Neural progenitor cell (in vitro differentiated cells): ENCODE results near the gene ABCB10. TPM values are rescaled to one million over a fixed set of nuclear protein-coding genes. Genes with fewer than 3 reads are reported as not detected.

ENCODE experiments used
- DNase-seq: peaks from one replicate; pipeline ENCODE4 v3.0.0-alpha.2; 2016; ENCODE audit warnings: low spot score
- H2AFZ ChIP-seq: fragments of 200-600 bp; sonication (generic); replicated peaks from 2 replicates; pipeline ENCODE4 v1.6.1; 2016; ENCODE audit warnings: antibody characterized with exemption
- H3F3A ChIP-seq: fragments of 200-600 bp; sonication (generic); 2 replicates; pipeline ENCODE4 v1.6.1; 2016; ENCODE audit warnings: antibody characterized with exemption, low read depth
- H3K27ac ChIP-seq: fragments of 200-600 bp; sonication (generic); 2 replicates; pipeline ENCODE4 v1.5.1; 2016; ENCODE audit warnings: mild to moderate bottlenecking
- H3K27me3 ChIP-seq: fragments of 200-600 bp; sonication (generic); 2 replicates; pipeline ENCODE4 v1.6.1; 2016; ENCODE audit warnings: mild to moderate bottlenecking, moderate library complexity
- H3K36me3 ChIP-seq: fragments of 200-600 bp; sonication (generic); 2 replicates; pipeline ENCODE4 v1.5.1; 2016
- H3K4me1 ChIP-seq: fragments of 200-600 bp; sonication (generic); 2 replicates; pipeline ENCODE4 v1.6.1; 2016; ENCODE audit warnings: mixed run types
- H3K4me2 ChIP-seq: fragments of 200-600 bp; sonication (generic); 2 replicates; pipeline ENCODE4 v1.6.1; 2016
- H3K4me3 ChIP-seq: fragments of 200-600 bp; sonication (generic); 2 replicates; pipeline ENCODE4 v1.5.1; 2016
- H3K79me2 ChIP-seq: fragments of 200-600 bp; sonication (generic); 2 replicates; pipeline ENCODE4 v1.6.1; 2016; ENCODE audit warnings: low read depth
- H3K9ac ChIP-seq: fragments of 200-600 bp; sonication (generic); 2 replicates; pipeline ENCODE4 v1.6.1; 2016
- H3K9me3 ChIP-seq: fragments of 200-600 bp; sonication (generic); 2 replicates; pipeline ENCODE4 v1.5.1; 2016; ENCODE audit warnings: low read depth
- H4K20me1 ChIP-seq: fragments of 200-600 bp; sonication (generic); 2 replicates; pipeline ENCODE4 v1.6.1; 2016; ENCODE audit warnings: low read depth
- H3K27ac Mint-ChIP-seq: 3 replicates; pipeline ENCODE4 v1.8.0; 2021; ENCODE audit warnings: mixed read lengths
- H3K27me3 Mint-ChIP-seq: 2 replicates; pipeline ENCODE4 v1.8.0; 2022; ENCODE audit warnings: low read depth, mild to moderate bottlenecking, inconsistent platforms, moderate library complexity, mixed read lengths; ENCODE audit not compliant: insufficient read depth
- H3K36me3 Mint-ChIP-seq: 3 replicates; pipeline ENCODE4 v1.8.0; 2021; ENCODE audit warnings: mixed read lengths
- H3K4me1 Mint-ChIP-seq: 3 replicates; pipeline ENCODE4 v1.8.0; 2021; ENCODE audit warnings: mixed read lengths
- H3K4me3 Mint-ChIP-seq: 3 replicates; pipeline ENCODE4 v1.8.0; 2021; ENCODE audit warnings: mild to moderate bottlenecking, moderate library complexity, mixed read lengths
- H3K9me3 Mint-ChIP-seq: 3 replicates; pipeline ENCODE4 v1.8.0; 2020; ENCODE audit warnings: mixed read lengths
- CTCF ChIP-seq: fragments of 200-600 bp; sonication (generic); IDR thresholded peaks from 2 replicates; pipeline ENCODE4 v1.5.1; 2017; ENCODE audit warnings: antibody characterized with exemption, mild to moderate bottlenecking
- EZH2 ChIP-seq: fragments of 200-600 bp; sonication (generic); IDR thresholded peaks from 2 replicates; pipeline ENCODE4 v1.6.1; 2017; ENCODE audit warnings: antibody characterized with exemption, mild to moderate bottlenecking, moderate library complexity
- EZH2phosphoT487 ChIP-seq: fragments of 200-600 bp; sonication (generic); IDR thresholded peaks from 2 replicates; pipeline ENCODE4 v1.6.1; 2017; ENCODE audit warnings: antibody characterized with exemption
- total RNA-seq: library from RNA; depleted of rRNA; stranded (reverse); fragments of >200 nt; gene quantifications from 2 replicates; pipeline ENCODE4 v1.2.3, GENCODE V29; 2015; ENCODE audit warnings: low replicate concordance

ABCB10 gene
- total RNA-seq, 1 donor from 2014 or later, result 11.9 TPM

GRCh38 chr1:229553621-229554130, 4.8 kb downstream of the ABCB10 start:
- no peak overlapping the region for H3K4me2 ChIP-seq
- no peaks in the 10 kb centered on the region for H3K9me3 ChIP-seq
- H3K27me3 ChIP-seq, result no peaks in the 10 kb centered on the region
- H3K4me1 Mint-ChIP-seq, result peaks cover 20% of the 10 kb centered on the region
- H3K27me3 Mint-ChIP-seq, result peaks cover 3% of the 10 kb centered on the region
- no peak overlapping the region for H2AFZ ChIP-seq
- peaks cover 8% of the 10 kb centered on the region for H3K36me3 Mint-ChIP-seq
- peaks cover 16% of the 10 kb centered on the region for H4K20me1 ChIP-seq
- no peak overlapping the region for H3K27ac ChIP-seq
- no peak overlapping the region for H3K27ac Mint-ChIP-seq
- peaks cover 5% of the 10 kb centered on the region for H3F3A ChIP-seq
- H3K79me2 ChIP-seq, result peaks cover 60% of the 10 kb centered on the region
- no peak for TF ChIP-seq CTCF
- TF ChIP-seq EZH2, result no peak
- no peak for TF ChIP-seq EZH2phosphoT487
- no peaks in the 10 kb centered on the region for H3K9me3 Mint-ChIP-seq
- no peak overlapping the region for H3K4me3 ChIP-seq
- H3K36me3 ChIP-seq, result no peaks in the 10 kb centered on the region
- peaks cover 15% of the 10 kb centered on the region for H3K4me1 ChIP-seq
- DNase-seq, result no peak
- H3K9ac ChIP-seq, result no peak overlapping the region
- no peak overlapping the region for H3K4me3 Mint-ChIP-seq

- peaks cover 3% of the 10 kb centered on the region for H3K27me3 Mint-ChIP-seq
- H3K27ac Mint-ChIP-seq, result no peak overlapping the region
- Histone ChIP-seq H3K79me2 (peaks cover 60% of the 10 kb centered on the region), H2AFZ (no peak overlapping the region), H3K9ac (no peak overlapping the region), H4K20me1 (peaks cover 16% of the 10 kb centered on the region), H3K4me3 (no peak overlapping the region), H3K27me3 (no peaks in the 10 kb centered on the region), H3K36me3 (no peaks in the 10 kb centered on the region), H3F3A (peaks cover 5% of the 10 kb centered on the region), H3K27ac (no peak overlapping the region), H3K9me3 (no peaks in the 10 kb centered on the region), H3K4me2 (no peak overlapping the region), H3K4me1 (peaks cover 15% of the 10 kb centered on the region)
- no peaks in the 10 kb centered on the region for H3K9me3 Mint-ChIP-seq
- no peak overlapping the region for H3K4me3 Mint-ChIP-seq
- peaks cover 20% of the 10 kb centered on the region for H3K4me1 Mint-ChIP-seq
- DNase-seq, result no peak
- no peak for TF ChIP-seq EZH2phosphoT487
- TF ChIP-seq CTCF, result no peak
- TF ChIP-seq EZH2, result no peak
- H3K36me3 Mint-ChIP-seq, result peaks cover 8% of the 10 kb centered on the region
These were observed 5.8 kb downstream of the ABCB10 start for GRCh38 chr1:229552732-229553131.

GRCh38 chr1:229550812-229551567, 7.5 kb downstream of the ABCB10 start:
- H3K4me1 ChIP-seq, result peaks cover 5% of the 10 kb centered on the region
- no peaks in the 10 kb centered on the region for H3K9me3 ChIP-seq
- TF ChIP-seq CTCF, result no peak
- no peak for TF ChIP-seq EZH2
- no peak for TF ChIP-seq EZH2phosphoT487
- H3K27me3 Mint-ChIP-seq, result peaks cover 3% of the 10 kb centered on the region
- no peak overlapping the region for H3K4me3 Mint-ChIP-seq
- no peak overlapping the region for H3K4me2 ChIP-seq
- H3K79me2 ChIP-seq, result peaks cover 43% of the 10 kb centered on the region
- H3K36me3 ChIP-seq, result no peaks in the 10 kb centered on the region
- DNase-seq, result no peak
- H2AFZ ChIP-seq, result no peak overlapping the region
- H3K27me3 ChIP-seq, result no peaks in the 10 kb centered on the region
- peaks cover 8% of the 10 kb centered on the region for H4K20me1 ChIP-seq
- no peak overlapping the region for H3K27ac ChIP-seq
- H3K36me3 Mint-ChIP-seq, result peaks cover 11% of the 10 kb centered on the region
- H3K9ac ChIP-seq, result no peak overlapping the region
- H3K9me3 Mint-ChIP-seq, result no peaks in the 10 kb centered on the region
- peaks cover 8% of the 10 kb centered on the region for H3K4me1 Mint-ChIP-seq
- no peak overlapping the region for H3K27ac Mint-ChIP-seq
- H3K4me3 ChIP-seq, result no peak overlapping the region
- H3F3A ChIP-seq, result peaks cover 4% of the 10 kb centered on the region
